HG03575 (cell line): Measurements from ENCODE around the gene EXOC3L2.

Experiments used
- ATAC-seq: cut with Tn5 transposase; IDR thresholded peaks from one replicate; pipeline ENCODE4 v1.9.1; 2021; ENCODE audit not compliant: unreplicated experiment, insufficient number of reproducible peaks, low FRiP score; ENCODE audit errors: extremely low read depth

Gene EXOC3L2

DNA sequence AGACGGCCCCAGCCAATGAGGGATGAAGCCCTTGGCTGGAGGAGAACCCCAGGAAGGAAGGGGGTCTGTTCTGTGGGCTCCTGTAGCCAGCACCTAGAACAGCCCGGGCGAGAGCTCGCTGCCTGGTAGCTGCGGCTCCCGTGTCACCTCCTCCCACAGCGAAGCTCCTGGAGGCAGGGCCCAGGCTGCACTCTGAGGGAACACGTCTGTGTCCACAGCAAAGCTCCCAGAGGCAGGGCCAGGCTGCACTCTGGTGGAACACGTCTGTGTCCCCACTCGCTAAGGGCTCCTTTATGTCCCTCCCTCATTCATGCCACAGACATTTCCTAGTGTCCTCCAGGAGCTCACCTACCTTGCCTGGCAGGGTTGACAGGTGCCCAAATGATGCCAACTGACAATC lies 75.6 kb downstream of the EXOC3L2 start:
- no peak for ATAC-seq

- ATAC-seq = no peak
Measured at GRCh38 chr19:45168767-45169351, 76.3 kb downstream of the EXOC3L2 start.

GRCh38 chr19:45166723-45167252 lies 78.4 kb downstream of the EXOC3L2 start:
- no peak for ATAC-seq

GRCh38 chr19:45164577-45165335 lies 80.5 kb downstream of the EXOC3L2 start:
- ATAC-seq = no peak

GRCh38 chr19:45163751-45164460 lies 81.3 kb downstream of the EXOC3L2 start:
- no peak for ATAC-seq

GRCh38 chr19:45163156-45163555 lies 82.1 kb downstream of the EXOC3L2 start:
- ATAC-seq = no peak

- ATAC-seq = no peak
Measured at GRCh38 chr19:45162608-45163143, 82.5 kb downstream of the EXOC3L2 start.
